DOHH2 (cell line): ENCODE results near the gene VPS4B.

Experiments
- CTCF ChIP-seq: fragments of 200-600 bp; sonication (generic); IDR thresholded peaks from one replicate; pipeline ENCODE4 v1.5.1; 2014; ENCODE audit warnings: antibody characterized with exemption, mild to moderate bottlenecking, low read depth, low read length; ENCODE audit not compliant: poor library complexity, severe bottlenecking
- EZH2phosphoT487 ChIP-seq: fragments of 200-600 bp; sonication (generic); IDR thresholded peaks from 2 replicates; pipeline ENCODE4 v1.6.1; 2017; ENCODE audit warnings: borderline replicate concordance, mild to moderate bottlenecking, antibody characterized with exemption, low read length, moderate library complexity, mixed read lengths

- no peak for TF ChIP-seq CTCF
- no peak for TF ChIP-seq EZH2phosphoT487
These were observed at the start of gene VPS4B for GRCh38 chr18:63422087-63422863.
